ENCODE results near the gene MAPKAPK5. TPM values are rescaled to one million over a fixed set of nuclear protein-coding genes. Genes with fewer than 3 reads are reported as not detected.

Gene MAPKAPK5
- total RNA-seq, 2 donors from 2014 or later, result 48.5 to 80.6 TPM

DNA sequence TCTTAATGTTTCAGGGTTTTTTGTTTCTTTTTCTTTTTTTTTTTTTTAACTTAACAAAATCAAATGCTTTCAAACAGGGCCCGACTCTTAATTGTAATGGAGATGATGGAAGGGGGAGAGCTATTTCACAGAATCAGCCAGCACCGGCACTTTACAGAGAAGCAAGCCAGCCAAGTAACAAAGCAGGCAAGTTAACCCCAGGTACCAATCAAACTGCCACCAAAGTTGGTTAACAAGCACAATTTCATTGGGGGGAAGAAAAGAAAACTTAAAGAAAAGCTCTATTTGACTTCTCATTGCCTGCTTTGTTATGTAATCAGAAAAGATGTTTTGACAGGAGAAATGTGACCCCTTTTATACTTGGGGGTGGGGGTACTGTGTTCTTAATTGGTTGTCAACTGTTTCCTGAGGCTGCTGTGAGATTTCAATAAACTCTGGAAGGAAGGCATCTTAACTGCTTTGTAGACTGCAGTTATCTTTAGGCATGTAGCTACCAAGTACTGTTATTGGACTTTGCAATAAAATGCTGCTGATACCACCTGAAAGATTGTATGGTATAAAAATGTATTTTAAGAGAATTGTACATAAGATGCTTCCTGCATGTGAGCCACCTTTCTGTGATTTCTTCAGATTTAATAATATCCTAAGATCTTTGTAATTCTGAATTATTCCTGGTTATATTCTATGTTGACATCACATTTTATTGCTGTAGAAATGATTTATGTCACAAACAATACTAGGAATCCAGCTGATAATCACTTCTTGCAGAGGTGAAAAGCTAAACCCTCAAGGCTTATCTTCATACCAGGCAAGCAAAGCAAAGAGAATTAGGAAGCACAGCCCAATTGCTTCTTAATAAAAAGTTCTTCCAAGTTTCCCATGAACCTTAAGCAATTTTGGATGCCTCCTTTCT, 26.9 kb downstream of the MAPKAPK5 start:
- no peak for TF ChIP-seq POLR2AphosphoS5 (IDR thresholded peaks at IDR 0.05)
- TF ChIP-seq, protein P1, sequence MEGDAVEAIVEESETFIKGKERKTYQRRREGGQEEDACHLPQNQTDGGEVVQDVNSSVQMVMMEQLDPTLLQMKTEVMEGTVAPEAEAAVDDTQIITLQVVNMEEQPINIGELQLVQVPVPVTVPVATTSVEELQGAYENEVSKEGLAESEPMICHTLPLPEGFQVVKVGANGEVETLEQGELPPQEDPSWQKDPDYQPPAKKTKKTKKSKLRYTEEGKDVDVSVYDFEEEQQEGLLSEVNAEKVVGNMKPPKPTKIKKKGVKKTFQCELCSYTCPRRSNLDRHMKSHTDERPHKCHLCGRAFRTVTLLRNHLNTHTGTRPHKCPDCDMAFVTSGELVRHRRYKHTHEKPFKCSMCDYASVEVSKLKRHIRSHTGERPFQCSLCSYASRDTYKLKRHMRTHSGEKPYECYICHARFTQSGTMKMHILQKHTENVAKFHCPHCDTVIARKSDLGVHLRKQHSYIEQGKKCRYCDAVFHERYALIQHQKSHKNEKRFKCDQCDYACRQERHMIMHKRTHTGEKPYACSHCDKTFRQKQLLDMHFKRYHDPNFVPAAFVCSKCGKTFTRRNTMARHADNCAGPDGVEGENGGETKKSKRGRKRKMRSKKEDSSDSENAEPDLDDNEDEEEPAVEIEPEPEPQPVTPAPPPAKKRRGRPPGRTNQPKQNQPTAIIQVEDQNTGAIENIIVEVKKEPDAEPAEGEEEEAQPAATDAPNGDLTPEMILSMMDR (IDR thresholded peaks at IDR 0.05), result no peak
- TF ChIP-seq POLR2A (IDR thresholded peaks at IDR 0.05), result no peak

DNA sequence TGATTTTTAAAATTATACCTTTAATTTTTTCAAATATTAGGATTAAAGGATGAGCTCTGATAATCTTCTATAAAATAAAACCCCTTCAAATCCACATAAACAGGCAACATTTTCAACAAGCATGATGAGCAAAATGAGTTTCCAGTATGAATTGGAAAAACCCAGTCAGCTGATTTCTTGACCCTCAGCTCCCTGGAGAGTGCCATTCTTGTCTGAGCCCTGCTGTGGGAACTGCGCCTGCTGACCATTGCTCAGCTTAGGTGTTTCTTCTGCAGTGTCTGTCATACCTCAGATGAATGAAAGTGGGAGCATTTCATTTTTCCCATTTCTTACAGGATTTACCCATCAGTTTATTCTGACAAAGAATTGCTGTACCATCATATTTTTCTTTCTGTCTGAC, 27.6 kb downstream of the MAPKAPK5 start:
- no peaks in the 10 kb centered on the region for H3K9me3 ChIP-seq
- peaks cover 0 to 9% of the 10 kb centered on the region in 2 donors for H3K36me3 ChIP-seq

More for the DNA sequence above, 26.9 kb downstream of the MAPKAPK5 start:
- DNase-seq (ENCODE audit: low spot score), result no peak
- Histone ChIP-seq H3K36me3 (peaks cover 0 to 9% of the 10 kb centered on the region in 2 donors), H3K4me3 (no peak overlapping the region), H3K27ac (no peak overlapping the region), H3K9me3 (no peaks in the 10 kb centered on the region), H3K4me1 (replicated peaks) (no peaks in the 10 kb centered on the region), H3K27me3 (replicated peaks; ENCODE audit: insufficient read depth) (no peaks in the 10 kb centered on the region)
- intact Hi-C loops (cut with DNase I), result no loop called here
- WGBS, result 38% methylated on average over 2 of the region's 2 CpGs

DNA sequence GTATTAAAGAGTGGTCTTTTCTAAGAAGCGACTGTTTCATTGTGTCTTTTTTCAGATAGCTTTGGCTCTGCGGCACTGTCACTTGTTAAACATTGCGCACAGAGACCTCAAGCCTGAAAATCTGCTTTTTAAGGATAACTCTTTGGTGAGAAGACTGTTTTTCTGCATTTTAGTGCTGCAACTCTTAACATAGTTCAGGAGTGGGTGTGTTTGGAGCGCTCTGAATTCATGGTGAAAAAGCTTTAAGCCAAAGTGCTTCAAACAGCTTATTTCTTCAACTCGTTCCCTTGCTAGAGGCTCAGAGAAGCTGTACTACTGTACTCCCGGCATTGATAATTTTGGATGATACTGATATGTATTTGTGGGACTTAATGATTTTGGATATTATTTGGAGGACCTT, 28.2 kb downstream of the MAPKAPK5 start:
- H3K27ac ChIP-seq, result no peak overlapping the region
- 96% methylated on average over 6 of the region's 6 CpGs for WGBS
- H3K4me3 ChIP-seq, result no peak overlapping the region
- no peaks in the 10 kb centered on the region for H3K9me3 ChIP-seq
- no peaks in the 10 kb centered on the region for H3K4me1 ChIP-seq (replicated peaks)
- DNase-seq (ENCODE audit: low spot score), result no peak
- intact Hi-C loops (cut with DNase I), result no loop called here
- H3K36me3 ChIP-seq, result peaks cover 0 to 9% of the 10 kb centered on the region in 2 donors
- H3K27me3 ChIP-seq (replicated peaks; ENCODE audit: insufficient read depth), result no peaks in the 10 kb centered on the region
- no peak for TF ChIP-seq POLR2AphosphoS5 (IDR thresholded peaks at IDR 0.05)
- no peak for TF ChIP-seq POLR2A (IDR thresholded peaks at IDR 0.05)
- TF ChIP-seq, protein P1 (IDR thresholded peaks at IDR 0.05), result no peak

More for the DNA sequence above, 27.6 kb downstream of the MAPKAPK5 start:
- H3K4me1 ChIP-seq (replicated peaks), result no peaks in the 10 kb centered on the region
- no peak for DNase-seq (ENCODE audit: low spot score)
- no peak overlapping the region for H3K4me3 ChIP-seq
- WGBS, result 92% methylated on average over 1 of the region's 1 CpG
- H3K27me3 ChIP-seq (replicated peaks; ENCODE audit: insufficient read depth), result no peaks in the 10 kb centered on the region
- H3K27ac ChIP-seq, result no peak overlapping the region
- intact Hi-C loops (cut with DNase I), result no loop called here
- TF ChIP-seq POLR2AphosphoS5 (IDR thresholded peaks at IDR 0.05), result no peak
- TF ChIP-seq, protein P1 (IDR thresholded peaks at IDR 0.05), result no peak
- TF ChIP-seq POLR2A (IDR thresholded peaks at IDR 0.05), result no peak

DNA sequence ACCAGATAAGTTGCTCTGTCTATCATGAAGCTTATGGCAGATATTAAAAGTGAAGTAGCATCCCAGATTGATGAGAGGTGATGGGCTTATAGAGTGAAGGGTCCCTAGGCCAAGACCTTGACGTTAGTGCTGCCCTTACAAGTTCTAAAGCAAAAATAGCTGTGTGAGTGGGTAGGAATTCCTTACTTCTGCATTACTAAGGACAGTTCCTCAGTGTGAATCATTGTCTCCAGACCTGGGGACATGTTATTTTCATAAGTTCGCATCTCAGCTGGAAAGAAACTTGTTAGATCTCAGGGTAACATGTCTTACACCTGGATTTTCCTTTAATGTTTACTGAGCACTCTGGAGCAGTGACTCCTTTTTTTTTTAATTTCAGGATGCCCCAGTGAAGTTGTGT, 28.7 kb downstream of the MAPKAPK5 start:
- no peak overlapping the region for H3K27ac ChIP-seq
- no peaks in the 10 kb centered on the region for H3K9me3 ChIP-seq
- peaks cover 0 to 9% of the 10 kb centered on the region in 2 donors for H3K36me3 ChIP-seq
- H3K27me3 ChIP-seq (replicated peaks; ENCODE audit: insufficient read depth), result no peaks in the 10 kb centered on the region
- no peak overlapping the region for H3K4me3 ChIP-seq
- H3K4me1 ChIP-seq (replicated peaks), result no peaks in the 10 kb centered on the region
- no peak for DNase-seq (ENCODE audit: low spot score)
- intact Hi-C loops (cut with DNase I), result no loop called here
- WGBS, result 96% methylated on average over 2 of the region's 2 CpGs
- TF ChIP-seq POLR2AphosphoS5 (IDR thresholded peaks at IDR 0.05) (no peak), POLR2A (IDR thresholded peaks at IDR 0.05) (no peak)
- TF ChIP-seq, protein P1 (IDR thresholded peaks at IDR 0.05), result no peak

DNA sequence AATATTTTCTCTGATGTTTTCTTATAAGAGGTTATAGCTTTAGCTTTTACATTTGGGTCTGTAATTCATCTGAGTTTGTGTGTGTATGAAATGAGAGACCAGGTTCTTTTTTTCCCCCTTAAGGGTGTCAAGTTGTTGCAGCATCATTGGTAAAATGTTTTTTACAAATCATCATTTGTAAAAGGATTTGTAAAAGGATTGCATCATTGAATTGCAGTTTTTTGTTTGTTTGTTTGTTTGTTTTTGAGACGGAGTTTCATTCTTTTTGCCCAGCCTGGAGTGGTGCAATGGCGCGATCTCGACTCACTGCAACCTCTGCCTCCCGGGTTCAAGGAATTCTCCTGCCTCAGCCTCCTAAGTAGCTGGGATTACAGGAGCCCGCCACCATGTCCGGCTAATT, 31.1 kb downstream of the MAPKAPK5 start:
- H3K36me3 ChIP-seq, result peaks cover 0 to 6% of the 10 kb centered on the region in 2 donors

More for the DNA sequence above, 31.1 kb downstream of the MAPKAPK5 start:
- Histone ChIP-seq H3K4me1 (replicated peaks) (no peaks in the 10 kb centered on the region), H3K9me3 (no peaks in the 10 kb centered on the region), H3K4me3 (no peak overlapping the region), H3K27ac (no peak overlapping the region), H3K27me3 (replicated peaks; ENCODE audit: insufficient read depth) (no peaks in the 10 kb centered on the region)
- intact Hi-C loops (cut with DNase I), result no loop called here
- WGBS, result 95% methylated on average over 7 of the region's 7 CpGs
- TF ChIP-seq POLR2A (IDR thresholded peaks at IDR 0.05) (no peak), POLR2AphosphoS5 (IDR thresholded peaks at IDR 0.05) (no peak)
- TF ChIP-seq, protein P1 (IDR thresholded peaks at IDR 0.05), result no peak
- DNase-seq (ENCODE audit: low spot score), result no peak
